GM12878 (cell line): ENCODE measurements around the gene TENT4B. TPM values are rescaled to one million over a fixed set of nuclear protein-coding genes. Genes with fewer than 3 reads are reported as not detected.

ENCODE experiments used
- BHLHE40 ChIP-seq, 2 experiments: fragments of 450-650 bp in 1 of 2; IDR thresholded peaks; 2 replicates each; pipeline ENCODE4 v1.6.1; 2011 to 2017; ENCODE audit warnings: low read depth in 2 of 2, borderline replicate concordance in 1 of 2, improper control_type of control experiment in 1 of 2, low read length in 1 of 2, mild to moderate bottlenecking in 1 of 2
- BMI1 ChIP-seq: fragments of 450-650 bp; IDR thresholded peaks from 2 replicates; pipeline ENCODE4 v1.6.1; 2016; ENCODE audit warnings: mild to moderate bottlenecking, moderate library complexity, borderline replicate concordance
- CBX3 ChIP-seq: fragments of 200-600 bp; sonication (generic); IDR thresholded peaks from 2 replicates; pipeline ENCODE4 v1.6.1; 2016; ENCODE audit warnings: low read depth, borderline replicate concordance
- CEBPB ChIP-seq, 2 experiments: fragments of 150-350 bp in 1 of 2; IDR thresholded peaks; 2 replicates each; pipeline ENCODE4 v1.6.1; 2012 to 2014; ENCODE audit warnings: low read depth in 2 of 2, low read length in 2 of 2, borderline replicate concordance in 1 of 2, inconsistent platforms in 1 of 2
- CEBPZ ChIP-seq: fragments of 150-350 bp; IDR thresholded peaks from 2 replicates; pipeline ENCODE4 v1.6.1; 2016; ENCODE audit warnings: low read depth, low read length
- CHD1 ChIP-seq: IDR thresholded peaks from 2 replicates; pipeline ENCODE4 v1.6.1; 2012; ENCODE audit warnings: low read depth, low read length, improper control_type of control experiment
- E2F8 ChIP-seq: fragments of 450-650 bp; IDR thresholded peaks from 2 replicates; pipeline ENCODE4 v1.6.1; 2018; ENCODE audit warnings: mild to moderate bottlenecking, low read depth, moderate library complexity; ENCODE audit not compliant: partially characterized antibody
- FOXK2 ChIP-seq: fragments of 450-650 bp; IDR thresholded peaks from 2 replicates; pipeline ENCODE4 v1.6.1; 2017; ENCODE audit warnings: mild to moderate bottlenecking, moderate library complexity
- MAX ChIP-seq: IDR thresholded peaks from 2 replicates; pipeline ENCODE4 v1.6.1; 2012; ENCODE audit warnings: low read depth, low read length, improper control_type of control experiment
- MEF2A ChIP-seq: IDR thresholded peaks from 2 replicates; pipeline ENCODE4 v1.6.1; 2011; ENCODE audit warnings: low read depth, mild to moderate bottlenecking, low read length, moderate library complexity; ENCODE audit not compliant: insufficient read depth
- NFIC ChIP-seq: IDR thresholded peaks from 2 replicates; pipeline ENCODE4 v1.6.1; 2012; ENCODE audit warnings: low read depth, mild to moderate bottlenecking, inconsistent platforms, low read length, moderate library complexity
- NR2C2 ChIP-seq: IDR thresholded peaks from 2 replicates; pipeline ENCODE4 v1.6.1; 2011; ENCODE audit warnings: borderline replicate concordance, low read depth; ENCODE audit not compliant: control insufficient read depth, insufficient read length
- POLR2A ChIP-seq: IDR thresholded peaks from 2 replicates; pipeline ENCODE4 v1.6.1; 2011; ENCODE audit warnings: low read depth, mild to moderate bottlenecking, low read length
- POLR2AphosphoS5 ChIP-seq: IDR thresholded peaks from 2 replicates; pipeline ENCODE4 v1.6.1; 2011; ENCODE audit warnings: mild to moderate bottlenecking, low read length, inconsistent platforms
- REST ChIP-seq: IDR thresholded peaks from 2 replicates; pipeline ENCODE4 v1.6.1; 2012; ENCODE audit warnings: mild to moderate bottlenecking, low read depth, low read length
- SMARCA5 ChIP-seq: fragments of 450-650 bp; IDR thresholded peaks from 2 replicates; pipeline ENCODE4 v1.6.1; 2017; ENCODE audit warnings: mild to moderate bottlenecking
- SP1 ChIP-seq: IDR thresholded peaks from one replicate; pipeline ENCODE4 v1.6.1; 2011; ENCODE audit warnings: low read depth, low read length
- SUZ12 ChIP-seq: fragments of 200-600 bp; sonication (generic); IDR thresholded peaks from one replicate; pipeline ENCODE4 v1.6.1; 2018; ENCODE audit warnings: antibody characterized with exemption, mild to moderate bottlenecking; ENCODE audit not compliant: unreplicated experiment
- TCF12 ChIP-seq: IDR thresholded peaks from 2 replicates; pipeline ENCODE4 v1.6.1; 2011; ENCODE audit warnings: low read depth, mild to moderate bottlenecking, low read length
- TCF3 ChIP-seq: IDR thresholded peaks from 2 replicates; pipeline ENCODE4 v1.6.1; 2012; ENCODE audit warnings: low read depth, mild to moderate bottlenecking, low read length, borderline replicate concordance; ENCODE audit not compliant: insufficient read depth
- polyA plus RNA-seq, 11 experiments: library from polyadenylated mRNA; depleted of rRNA in 4 of 11; unstranded in 6 of 11; stranded (reverse) in 5 of 11; fragments of >200 nt; fragmentation: Nextera tagmentation in 4 of 11; fragmentation: Illumina TruSeq in 1 of 11; extraction: Ambion mirVana in 4 of 11; extraction: Trizol in 1 of 11; gene quantifications; 1 replicate in 1 of 11; 2 replicates in 10 of 11; pipeline versions ENCODE4 v1.2.1 to v1.2.3, GENCODE V29; 2011 to 2016; ENCODE audit warnings: inconsistent platforms in 2 of 11, missing spikeins in 2 of 11, low read depth in 1 of 11
- total RNA-seq, 4 experiments: library from RNA; depleted of rRNA in 3 of 4; stranded (reverse); fragments of >200 nt in 3 of 4; fragmentation: Illumina TruSeq in 1 of 4; extraction: Trizol in 1 of 4; gene quantifications; 2 replicates each; pipeline versions ENCODE4 v1.2.1 to v1.2.3, GENCODE V29; 2013 to 2021

TENT4B gene
- total and polyA plus RNA-seq, 10 of the 15 experiments (the other 5 are each of a cell fraction or from before 2014, with no cell fraction given), result 4.4 to 16.7 (median 10.8) TPM

- TF ChIP-seq NFIC (no peak), SUZ12 (no peak), SP1 (no peak), FOXK2 (no peak), CHD1 (no peak), CBX3 (no peak), CEBPB (IDR thresholded peaks at IDR 0.05; ENCODE audit: borderline replicate concordance in 1 of 2, low read depth in 2 of 2, low read length in 2 of 2) (no peak), POLR2A (peak; percentile 93), BMI1 (no peak), POLR2AphosphoS5 (peak; percentile 68; the same call in 1 of the 2 replicates), MAX (no peak), CEBPZ (no peak), REST (no peak), SMARCA5 (no peak; the same call in 1 of the 2 replicates), BHLHE40 (IDR thresholded peaks at IDR 0.05; ENCODE audit: borderline replicate concordance in 1 of 2, low read depth in 2 of 2, low read length in 1 of 2) (peak; percentile 23 to 68; a peak in 2 of 4 replicates), E2F8 (no peak), TCF12 (peak; percentile 45; the same call in 1 of the 2 replicates), MEF2A (no peak), TCF3 (peak; percentile 42; the same call in 1 of the 2 replicates), NR2C2 (no peak)
Observed at GRCh38 chr16:50266337-50267091, 113.4 kb downstream of the TENT4B start, which contains the start of gene ADCY7 (continued).
